GM18511 (cell line): ENCODE measurements around the gene PGLYRP4.
"Not testable (repeated sequence)": the region's sequence is repeated elsewhere in the genome, so short reads cannot be mapped to it uniquely, and the experiment has no call there.

Source experiments
- ATAC-seq: cut with Tn5 transposase; IDR thresholded peaks from one replicate; pipeline ENCODE4 v1.9.1; 2021; ENCODE audit warnings: mild to moderate bottlenecking, moderate library complexity; ENCODE audit not compliant: unreplicated experiment

The PGLYRP4 gene

DNA sequence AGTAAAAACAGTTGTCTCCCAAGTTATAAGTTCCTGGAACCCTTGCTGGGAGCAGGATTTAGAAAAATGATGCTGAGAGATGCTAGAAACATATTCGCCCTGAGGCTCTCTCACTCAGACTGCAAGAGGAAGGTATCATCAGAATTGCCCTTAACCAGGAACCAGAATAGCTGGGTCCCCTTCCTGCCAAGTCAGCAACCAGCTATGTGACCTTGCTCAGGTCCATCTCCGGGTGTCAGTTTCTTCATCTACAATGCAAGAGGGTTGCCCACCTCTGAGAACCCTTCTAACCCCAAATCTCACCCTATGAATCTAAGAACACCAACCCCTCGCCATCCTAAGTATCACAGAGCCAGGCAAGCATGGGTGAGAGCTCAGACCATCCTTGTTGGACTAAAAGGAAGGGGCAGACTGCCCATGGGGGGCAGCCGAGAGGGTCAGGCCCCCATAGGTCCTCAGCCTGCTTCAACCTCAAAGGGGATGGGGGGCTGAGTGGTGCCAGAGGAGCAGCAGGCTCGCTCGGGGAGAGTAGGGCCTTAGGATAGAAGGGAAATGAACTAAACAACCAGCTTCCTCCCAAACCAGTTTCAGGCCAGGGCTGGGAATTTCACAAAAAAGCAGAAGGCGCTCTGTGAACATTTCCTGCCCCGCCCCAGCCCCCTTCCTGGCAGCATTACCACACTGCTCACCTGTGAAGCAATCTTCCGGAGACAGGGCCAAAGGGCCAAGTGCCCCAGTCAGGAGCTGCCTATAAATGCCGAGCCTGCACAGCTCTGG is 8.6 kb upstream of the PGLYRP4 start:
- no peak for ATAC-seq

DNA sequence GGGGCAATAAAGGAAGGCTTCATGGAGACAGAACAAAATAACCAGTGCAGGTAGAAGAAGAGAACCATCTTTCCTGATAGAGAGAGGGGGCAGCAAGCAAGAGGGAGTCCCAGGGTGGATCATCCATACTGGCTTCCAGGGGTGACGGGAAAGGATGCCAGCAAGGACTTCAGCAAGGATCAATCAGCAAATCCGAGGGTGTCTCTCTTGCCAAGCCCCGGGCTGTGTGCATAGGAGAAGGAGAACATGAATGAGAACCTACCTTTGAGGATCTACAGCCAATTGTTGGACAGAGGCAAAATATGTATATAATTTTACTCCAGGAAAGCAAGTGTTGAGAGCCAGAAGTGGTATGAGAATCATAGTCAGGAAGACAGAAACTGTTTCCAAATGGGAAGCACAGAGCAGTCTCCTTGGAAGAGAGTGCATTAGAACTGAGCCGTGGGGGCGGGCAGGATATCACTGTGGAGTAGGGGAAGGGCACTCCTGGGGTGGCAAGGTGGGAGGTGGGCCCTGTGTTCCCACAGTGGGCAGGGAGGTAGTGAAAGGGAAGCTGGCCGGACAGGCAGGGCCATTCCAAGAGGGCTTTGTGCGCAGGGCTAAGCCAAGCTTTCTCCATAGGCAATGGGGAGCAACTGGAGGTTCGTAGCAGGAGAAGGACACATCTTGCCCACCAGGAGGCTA is 7.9 kb upstream of the PGLYRP4 start:
- ATAC-seq = no peak

DNA sequence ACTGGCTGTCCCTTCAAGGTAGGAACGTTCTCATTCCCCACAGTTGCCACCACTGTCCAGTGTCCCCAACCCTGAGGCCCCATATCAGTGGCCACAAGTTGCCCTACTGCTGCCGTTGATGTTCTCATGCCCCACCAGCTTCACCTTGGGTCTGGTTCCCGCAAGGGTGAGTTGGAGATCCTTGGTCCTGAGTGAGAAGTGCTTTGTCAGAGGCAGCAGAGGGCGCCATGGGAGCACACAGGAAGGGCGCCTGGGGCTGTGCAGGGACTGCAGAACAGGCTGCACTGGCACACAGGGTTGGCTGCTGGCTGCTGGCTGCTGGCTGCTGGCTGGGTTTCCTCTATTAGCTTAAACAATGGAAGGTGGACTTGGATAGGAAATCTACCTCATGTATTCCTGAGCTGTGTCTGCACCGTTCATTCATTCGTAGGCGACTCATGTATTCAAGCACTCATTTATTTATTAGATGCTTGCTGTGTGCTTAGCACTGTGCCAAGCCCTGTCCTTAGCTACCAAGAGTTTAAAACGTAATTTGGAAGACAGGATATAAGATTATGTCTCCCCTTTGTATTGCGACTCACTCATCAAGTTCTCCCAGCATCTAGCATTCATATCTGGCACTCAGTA is 6.9 kb upstream of the PGLYRP4 start:
- no peak for ATAC-seq

DNA sequence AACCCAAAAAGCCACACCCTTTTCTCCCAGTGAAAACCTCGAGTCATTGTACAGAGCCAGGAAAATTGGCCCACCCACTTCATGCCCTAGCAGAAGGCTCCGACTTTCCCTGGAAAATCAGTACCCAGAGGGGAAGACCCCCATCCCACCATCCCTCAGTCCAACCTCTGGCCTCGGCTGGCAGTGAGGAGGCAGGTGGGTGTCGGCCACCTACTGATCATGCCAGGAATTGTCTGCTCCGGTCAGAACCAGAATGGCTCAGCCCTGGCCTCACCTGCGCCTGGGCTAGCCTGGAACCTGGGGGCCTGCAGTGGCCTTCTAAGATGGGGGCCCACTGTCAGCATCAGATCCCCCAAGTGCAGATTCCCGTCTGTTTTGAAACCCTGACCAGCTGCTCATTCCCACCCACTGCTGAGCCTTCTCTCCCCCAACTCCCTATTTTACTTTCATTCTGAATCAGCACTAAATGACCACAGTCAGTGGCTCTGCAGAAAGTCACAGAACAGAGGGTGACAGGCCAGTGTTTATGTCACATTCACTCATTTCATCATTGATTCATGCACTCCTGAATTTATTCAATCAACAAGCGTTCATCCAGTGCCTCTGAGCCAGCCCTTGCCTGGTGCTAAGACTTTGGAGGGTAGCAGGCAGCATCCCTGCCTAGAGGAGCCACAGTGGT is 6.0 kb upstream of the PGLYRP4 start:
- no peak for ATAC-seq

DNA sequence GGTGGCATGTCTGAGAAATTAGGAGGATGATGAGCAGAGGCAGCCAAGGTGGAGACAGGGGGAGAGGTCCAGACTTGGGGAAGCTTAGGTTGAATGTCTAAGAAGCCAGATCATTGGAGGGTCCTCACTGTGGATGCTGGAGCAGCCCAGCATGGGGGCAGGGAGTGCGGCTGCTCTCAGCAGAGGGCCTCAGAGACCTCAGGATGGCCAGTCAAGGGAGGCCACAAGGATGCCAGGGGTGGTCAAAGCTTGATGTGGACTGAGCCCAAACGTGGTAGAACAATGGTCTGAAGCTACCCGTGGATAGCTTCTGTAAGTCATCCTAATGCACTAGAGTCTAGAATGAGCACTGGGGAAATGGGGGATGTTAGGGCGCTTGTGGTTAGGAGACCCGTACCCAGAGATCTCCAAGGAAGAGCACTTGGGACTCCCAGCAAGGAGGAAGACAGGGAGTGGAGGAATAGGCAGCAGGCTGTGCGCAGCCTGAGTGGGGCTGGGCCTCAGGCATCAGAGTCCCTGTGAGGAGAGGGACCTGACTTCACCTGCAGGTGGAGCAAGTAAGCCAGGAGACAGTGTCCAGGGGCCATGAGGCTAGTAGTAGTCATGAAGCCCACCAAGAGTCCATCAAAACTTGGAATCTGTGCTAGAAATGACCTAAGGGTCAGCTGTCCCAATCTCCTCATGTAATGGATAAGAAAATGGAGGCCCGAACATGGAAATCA is 4.7 kb upstream of the PGLYRP4 start:
- no peak for ATAC-seq

DNA sequence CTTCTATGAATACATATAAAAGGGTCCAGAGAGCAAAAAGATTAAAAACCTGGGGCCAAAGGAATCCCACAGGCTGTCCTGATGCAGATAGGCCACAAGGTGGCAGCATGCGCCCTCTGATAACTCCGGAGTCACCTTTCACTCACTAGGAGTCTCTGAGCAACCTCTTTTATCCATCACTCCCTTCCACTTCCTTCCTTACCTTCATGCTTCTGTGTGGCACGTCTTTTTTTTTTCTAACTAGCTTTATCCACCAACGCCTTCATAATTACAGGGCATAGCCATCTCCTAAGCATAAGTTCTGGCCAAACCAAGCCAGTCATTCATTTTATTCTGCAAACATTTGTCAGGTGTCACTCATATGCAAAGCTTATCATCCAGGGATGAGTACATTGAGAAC is 3.9 kb upstream of the PGLYRP4 start:
- no peak for ATAC-seq

DNA sequence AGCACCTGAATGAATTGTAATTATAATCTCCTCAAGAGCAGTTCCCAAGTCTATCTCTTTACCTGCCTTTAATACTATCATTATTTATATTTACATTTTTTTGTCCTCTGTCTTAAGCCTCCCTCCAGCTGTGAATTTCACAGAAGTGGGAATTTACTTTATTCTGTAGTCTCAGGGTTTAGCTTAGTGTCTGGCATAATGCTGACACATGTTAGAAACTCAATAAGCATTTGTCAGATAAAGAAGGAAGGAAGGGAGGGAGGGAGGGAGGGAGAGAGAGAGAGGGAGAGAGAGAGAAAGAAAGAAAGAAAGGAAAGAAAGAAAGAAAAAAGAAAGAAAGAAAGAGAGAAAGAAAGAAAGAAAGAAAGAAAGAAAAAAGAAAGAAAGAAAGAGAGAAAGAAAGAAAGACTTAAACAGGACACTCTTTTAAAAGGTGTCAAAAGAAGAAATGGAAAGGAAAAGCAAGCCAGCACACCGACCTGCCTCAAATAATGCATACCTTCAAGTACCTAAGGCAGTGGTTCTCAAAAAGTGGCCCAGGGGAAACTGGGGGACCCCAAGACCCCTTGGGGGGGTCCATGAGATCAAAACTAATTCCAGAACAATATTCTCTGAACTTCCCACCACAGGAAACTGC is 1.8 kb upstream of the PGLYRP4 start:
- no peak for ATAC-seq

DNA sequence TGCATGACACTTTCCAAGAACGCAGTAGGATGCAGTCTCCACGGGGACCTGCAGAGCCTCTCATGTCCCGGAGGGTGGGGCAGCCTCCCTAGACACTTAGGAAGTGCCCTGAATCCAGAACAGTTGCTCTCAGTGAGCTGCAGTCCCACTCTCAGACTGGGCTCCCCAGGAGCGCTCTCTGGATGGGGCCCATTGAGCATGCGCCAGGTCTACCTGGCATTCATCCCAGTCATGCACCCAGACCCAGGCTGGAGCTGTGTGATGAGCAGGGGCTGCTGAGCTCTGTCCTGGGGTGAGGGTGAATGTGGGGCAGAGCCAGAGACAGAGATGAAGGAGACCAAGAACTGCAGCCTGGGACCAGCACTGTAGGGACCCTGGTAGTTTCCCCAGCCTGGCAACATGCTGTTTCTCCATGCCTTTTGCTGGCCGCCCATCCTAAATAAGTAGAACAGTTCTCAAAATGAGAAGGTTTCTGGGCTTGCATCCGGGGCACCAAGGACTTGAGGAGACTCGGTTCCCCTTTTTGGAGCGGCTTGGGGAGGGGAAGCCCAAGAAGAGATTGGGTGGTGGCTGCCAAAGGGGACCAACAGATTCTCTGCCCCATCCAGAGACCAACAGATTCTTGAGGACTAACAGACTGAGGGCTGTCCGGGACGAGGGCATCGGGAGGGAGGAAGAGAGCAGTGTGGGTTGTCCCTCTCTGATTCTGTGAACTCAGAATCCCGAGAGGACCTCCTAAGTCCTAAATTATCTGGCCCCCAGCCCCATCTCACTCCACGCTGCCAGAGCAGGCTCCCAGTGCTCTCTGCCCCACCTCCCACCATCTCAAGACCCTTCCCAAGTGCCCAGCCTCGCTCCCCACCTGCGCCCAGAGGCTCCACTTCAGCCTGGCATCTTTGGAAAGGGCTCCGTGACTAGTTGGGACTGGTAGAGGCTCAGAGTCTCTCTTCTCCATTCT is 1.0 kb upstream of the PGLYRP4 start:
- no peak for ATAC-seq

DNA sequence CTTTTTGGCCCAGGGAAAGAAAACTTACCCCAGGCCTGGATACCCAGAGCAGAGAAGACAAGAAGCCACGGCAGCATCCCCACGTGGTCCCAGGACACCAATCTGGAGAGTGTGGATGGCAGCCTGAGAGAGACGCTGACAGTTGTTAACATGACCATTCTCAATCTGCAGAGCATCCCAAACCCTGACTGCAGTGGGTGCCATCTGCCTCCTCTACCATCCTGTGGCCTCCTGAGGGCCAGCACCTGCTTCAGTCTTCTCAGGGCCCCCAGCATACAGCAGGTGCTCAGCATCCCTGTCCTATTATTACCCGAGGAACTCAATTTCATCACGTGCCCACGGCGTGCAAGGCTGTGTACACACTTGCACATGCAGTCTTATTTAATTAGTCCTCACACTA is 785 bp downstream of the PGLYRP4 start:
- no peak for ATAC-seq

DNA sequence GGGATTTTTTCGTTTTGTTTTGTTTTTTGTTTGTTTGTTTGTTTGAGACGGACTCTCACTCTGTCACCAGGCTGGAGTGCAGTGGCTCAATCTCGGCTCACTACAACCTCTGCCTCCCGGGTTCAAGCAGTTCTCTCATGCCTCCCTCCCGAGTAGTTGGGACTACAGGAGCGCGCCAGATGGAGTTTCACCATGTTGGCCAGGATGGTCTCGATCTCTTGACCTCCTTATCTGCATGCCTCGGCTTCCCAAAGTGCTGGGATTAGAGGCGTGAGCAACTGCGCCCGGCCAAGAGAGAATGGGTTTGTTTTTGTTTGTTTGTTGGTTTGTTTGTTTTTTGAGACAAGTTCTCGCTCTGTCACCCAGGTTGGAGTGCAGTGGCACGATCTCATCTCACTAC is 1.6 kb downstream of the PGLYRP4 start:
- not testable (repeated sequence) for ATAC-seq

DNA sequence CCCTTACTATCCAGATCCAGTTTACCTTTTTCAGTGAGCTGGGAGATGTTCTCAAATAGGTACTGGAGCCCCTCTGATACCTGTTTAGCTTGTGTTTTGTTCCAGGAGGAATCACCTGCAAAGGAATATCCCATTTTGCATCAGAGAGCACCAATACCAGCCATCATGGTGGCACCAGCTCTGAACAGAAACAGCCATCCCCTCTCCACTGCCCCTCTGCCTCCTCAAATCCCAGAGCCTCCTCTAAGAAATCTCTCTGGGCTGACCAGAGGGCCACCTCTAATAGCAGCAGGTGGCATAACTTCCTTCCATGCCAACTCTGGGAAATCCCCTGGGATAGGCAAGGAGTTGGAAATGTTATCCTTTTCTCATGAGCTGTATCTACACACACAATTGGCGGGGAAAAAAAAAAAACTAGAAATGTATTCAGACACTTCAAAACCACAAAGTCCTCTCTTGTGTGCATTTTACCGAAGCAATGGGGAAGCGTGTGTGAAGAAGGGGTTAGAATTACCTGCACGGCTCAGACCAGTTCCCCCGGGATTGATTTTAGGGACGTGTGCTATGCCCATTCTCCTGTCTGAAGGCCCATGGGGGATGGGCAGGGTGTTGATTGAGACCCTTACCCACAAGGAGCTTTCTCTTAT is 2.4 kb downstream of the PGLYRP4 start:
- no peak for ATAC-seq

DNA sequence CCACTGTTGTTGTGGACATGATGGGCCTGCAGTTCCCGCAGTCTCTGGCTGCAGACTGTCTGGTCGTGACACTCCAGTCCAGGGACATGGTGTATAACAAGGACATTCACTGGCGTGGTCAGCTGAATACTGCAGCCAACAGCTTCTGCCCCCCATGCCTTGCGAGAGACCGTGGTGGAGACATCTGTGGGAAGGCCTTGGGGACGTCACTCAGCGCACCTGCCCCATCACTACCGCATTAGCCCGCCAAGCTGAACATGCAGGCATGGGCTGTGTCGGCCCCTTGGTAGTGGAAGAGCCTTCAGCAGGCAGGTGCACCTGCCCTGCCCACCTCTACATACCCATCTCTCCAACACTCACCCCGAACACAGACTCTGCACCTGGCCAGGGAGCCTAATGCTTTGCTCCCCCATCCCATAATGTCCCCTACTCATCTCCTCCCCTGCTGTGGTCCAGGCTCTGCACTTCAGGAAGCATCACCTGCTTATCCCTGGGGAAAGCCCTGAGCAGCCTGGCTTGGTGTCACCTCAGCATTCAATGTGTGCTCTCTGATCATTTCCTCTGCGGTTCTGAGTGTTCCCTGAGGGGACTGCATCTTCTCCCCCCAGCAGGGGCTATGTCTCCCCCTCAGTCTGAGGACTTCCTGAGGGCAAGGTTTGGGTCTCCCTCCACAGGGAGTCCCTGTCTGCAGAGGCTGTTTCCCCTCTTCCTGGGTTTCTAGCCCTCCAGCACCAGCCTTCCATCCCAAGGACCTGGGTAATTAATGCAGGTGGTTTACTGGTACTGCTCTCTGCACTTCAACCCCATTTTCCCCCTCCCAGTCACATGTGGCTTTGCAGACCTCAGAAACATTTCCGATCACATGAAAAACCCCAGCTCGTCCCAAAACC is 3.2 kb downstream of the PGLYRP4 start:
- ATAC-seq = no peak

DNA sequence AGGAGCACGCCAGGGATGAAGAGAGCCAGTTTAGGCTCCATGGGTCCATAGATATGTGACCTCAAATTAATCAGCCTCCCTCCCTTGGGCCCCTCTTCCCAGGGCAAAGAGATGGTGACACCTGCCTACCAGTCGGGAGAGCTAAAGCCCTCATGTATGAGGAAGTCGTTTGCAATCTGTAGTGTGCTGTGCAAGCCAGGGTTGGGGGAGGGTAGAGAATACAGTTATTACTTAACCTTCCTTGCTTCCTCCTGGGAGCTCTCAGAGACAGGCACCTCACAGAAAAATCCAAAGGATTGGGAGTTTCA is 4.0 kb downstream of the PGLYRP4 start:
- no peak for ATAC-seq

DNA sequence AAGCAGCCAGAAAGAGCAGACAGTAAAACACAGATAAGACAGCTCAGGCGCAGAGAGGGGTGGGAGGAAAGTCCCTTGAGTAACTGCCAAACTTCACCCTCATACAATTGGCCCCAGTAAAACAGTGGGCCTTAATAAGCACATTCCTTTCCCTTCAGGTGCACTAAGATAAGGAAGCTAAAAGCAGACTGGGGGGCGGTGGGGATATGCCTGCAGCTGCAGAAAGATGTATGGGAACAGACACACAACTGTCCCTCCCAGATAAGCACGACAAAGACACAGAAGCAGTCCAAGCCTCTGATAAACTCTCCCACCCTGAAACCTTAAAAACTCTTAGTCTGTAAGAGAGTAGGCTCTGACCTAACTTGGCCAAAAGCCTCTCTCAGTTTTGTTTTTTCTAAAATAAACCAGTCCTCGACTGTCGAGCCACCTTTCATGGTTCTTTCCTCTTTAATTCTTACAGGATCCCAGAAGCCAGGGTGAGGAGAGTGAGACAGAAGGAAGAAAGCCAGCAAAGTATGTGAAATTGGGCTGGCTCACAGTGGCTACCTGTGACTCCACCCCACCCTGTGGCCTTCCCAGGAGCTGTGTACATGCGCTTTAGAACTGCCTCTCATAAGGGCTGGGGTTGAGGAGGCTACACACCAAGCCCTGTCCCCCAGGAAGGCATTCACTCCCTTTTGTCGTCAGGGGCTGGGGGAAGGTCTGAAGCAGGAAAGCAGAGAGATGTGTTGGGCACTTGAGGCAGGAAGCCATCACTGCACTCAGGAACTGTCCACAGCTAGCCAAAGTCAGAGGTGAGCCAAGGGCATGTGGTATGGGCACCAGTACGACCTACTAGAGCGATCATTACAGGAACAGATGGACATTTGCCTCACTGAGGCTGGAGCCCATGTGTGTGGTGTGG is 4.6 kb downstream of the PGLYRP4 start:
- ATAC-seq = no peak

DNA sequence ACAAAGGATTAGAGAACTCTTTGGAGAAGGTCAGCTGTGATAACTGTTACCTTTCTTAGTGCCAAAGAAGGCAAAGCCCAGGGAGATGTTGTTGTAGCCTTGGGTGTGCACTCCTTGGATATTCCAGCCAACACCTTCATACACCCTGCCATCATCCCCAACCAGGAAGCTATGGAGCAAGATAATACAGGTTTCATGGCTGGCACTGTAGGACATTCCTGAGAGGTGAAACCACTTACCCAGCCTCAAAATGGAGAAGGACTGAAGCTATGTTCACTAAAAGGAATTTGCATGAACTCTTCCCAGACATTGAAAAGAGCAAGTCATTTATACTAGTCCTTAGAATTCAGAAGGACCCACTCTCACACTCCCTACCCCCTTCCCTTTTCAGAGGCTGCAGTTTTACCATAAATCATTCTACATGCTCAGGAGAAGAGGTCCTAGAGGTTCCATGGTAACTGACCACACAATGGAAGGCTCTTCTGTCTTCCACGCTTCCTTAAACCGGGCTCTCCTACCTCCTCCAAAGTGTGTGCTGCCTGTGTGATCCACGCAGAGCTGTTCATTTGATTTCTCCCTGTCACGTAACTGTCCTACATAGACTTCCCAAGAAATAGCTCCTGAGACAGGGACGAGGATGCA is 5.5 kb downstream of the PGLYRP4 start:
- no peak for ATAC-seq

DNA sequence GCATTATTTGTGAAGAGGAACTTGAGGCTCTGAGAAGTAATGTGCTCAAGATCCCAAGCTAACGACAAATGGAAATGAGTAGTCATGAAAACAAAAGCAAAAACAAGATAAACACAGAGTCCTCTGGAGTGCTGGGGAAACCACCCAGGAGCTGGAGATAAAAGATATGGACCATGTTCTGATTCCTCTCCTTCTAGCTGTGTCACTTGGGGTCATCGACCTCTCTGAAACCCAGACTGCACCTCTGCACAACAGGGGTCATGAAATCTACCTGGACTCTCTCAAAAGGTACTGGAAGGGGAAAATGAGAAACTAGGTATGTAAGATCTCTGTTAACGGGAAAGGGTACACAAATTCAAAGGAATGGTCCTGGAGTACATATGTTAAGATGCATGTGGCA is 6.5 kb downstream of the PGLYRP4 start:
- ATAC-seq = no peak
